HG03045 (cell line): ENCODE results near the gene TRPC6.
"Not testable (repeated sequence)": the region's sequence is repeated elsewhere in the genome, so short reads cannot be mapped to it uniquely, and the experiment has no call there.

ENCODE experiments used
- ATAC-seq: cut with Tn5 transposase; IDR thresholded peaks from one replicate; pipeline ENCODE4 v1.9.1; 2021; ENCODE audit warnings: mild to moderate bottlenecking, moderate library complexity; ENCODE audit not compliant: unreplicated experiment

The TRPC6 gene

DNA sequence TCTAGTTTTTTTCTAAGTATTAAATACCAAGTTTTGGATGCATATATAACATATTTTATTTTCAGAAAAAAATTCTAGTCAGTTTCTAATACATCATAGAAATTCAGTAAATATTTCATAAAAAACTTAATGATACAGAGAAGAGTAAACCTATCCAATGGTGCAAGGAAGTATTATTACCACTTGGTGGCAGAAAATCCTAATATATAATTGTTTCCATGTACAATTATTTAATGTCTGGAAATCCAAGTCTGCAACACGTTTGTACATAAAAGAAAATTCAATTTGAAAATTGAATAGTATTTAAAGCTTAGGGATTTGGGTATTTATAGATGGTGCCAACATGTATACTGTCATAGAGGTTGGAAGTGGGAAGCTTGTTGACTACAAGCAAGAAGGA is 127.0 kb downstream of the TRPC6 start:
- ATAC-seq, result no peak

DNA sequence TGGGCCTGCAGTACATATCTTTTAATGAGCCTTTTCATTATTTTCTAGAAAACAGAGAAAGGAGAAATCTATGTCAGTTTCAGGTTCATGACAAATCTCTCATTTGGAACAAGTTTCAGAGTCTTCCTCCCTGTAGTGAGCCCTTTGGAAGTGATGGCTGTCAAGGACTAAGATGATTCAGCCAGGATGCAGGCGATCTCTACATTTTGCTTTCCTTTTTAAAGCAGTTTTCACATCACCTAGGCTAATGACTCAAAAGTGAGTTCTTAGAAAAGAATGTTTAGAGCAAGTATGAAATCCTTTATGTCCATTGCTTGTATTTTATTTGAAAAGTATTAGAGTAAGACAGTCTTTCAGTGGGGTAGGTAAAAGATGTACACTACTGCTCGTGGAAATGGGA is 130.1 kb downstream of the TRPC6 start:
- ATAC-seq, result no peak

DNA sequence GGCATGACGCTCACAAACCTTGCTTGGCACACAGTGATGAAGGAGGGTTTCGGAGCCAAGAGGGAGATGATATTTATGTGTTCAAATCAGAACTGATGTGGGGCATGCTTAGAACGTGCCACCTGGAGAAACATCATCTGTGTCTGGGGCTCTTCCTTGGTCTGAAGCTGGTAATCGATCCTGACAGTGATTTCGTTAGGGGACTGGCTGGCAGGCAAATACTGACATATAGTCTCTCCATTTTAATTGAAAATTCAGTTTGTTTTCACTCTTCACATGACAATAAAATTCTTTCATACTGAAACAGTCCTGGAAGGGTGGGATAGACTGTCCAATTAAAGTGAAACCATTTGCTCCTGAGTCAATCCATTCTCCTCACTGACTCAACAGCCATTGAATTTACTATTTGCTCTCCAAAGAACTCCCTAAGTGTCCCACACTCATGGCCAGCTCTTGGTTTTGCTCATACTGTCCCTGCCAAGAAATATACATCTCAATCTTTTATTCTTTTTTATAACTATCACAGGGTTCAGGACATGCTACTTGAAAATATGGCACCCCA is 134.8 kb downstream of the TRPC6 start:
- ATAC-seq, result no peak

DNA sequence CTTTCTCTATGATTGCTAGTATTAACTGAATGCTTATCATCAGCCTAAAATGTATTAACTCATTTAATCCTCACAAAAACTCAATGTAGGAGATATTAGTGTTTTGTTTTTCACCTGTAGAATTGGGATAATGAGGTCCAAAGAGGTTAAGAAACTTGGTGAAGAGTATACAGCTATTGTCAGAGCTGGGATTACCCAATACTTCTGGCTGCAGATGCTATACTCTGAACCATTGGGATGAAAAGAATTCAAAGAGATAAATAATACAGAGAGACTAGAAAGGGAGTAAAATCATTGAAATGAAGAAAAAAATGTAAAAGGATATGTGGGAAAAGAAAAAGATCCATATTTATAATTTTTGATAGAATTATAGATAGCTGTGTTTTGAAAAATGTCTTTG is 137.1 kb downstream of the TRPC6 start:
- no peak for ATAC-seq

DNA sequence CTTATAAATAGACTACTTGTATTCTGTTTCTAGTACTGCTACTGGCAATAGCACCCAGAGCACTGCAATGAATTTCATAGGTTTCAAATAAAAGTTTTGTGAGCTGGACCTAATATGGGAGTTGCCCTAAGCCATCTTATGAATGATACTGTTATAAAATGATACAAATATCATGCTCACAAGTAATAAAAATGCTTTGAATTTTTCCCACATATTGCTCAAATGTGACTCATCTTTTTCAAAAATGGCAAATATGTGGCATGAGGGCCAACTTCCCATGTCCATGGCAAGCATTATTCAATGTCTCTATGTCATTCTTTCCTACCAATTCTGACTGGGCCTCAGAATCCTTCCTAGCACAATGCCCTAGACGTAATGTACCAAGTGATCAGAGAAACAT is 137.6 kb downstream of the TRPC6 start:
- ATAC-seq, result no peak

DNA sequence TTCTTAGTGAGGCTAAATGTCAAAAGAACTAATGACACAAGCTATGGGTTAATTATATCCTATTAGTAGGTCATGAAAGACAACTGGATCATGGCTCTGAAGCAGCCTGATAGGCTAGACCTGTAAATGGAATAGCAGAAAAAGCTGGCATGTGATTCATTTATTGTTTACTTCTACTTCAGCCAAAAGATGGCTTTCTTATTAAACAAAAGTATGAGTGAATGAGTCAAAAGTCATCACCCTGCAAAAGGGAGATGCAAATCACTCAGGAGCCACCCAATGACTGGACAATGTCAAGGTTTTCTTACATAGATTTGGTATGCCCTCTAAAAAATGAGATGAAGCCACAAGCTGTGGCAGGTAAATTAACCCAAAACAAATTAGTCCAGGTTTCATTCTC is 138.0 kb downstream of the TRPC6 start:
- ATAC-seq, result no peak

DNA sequence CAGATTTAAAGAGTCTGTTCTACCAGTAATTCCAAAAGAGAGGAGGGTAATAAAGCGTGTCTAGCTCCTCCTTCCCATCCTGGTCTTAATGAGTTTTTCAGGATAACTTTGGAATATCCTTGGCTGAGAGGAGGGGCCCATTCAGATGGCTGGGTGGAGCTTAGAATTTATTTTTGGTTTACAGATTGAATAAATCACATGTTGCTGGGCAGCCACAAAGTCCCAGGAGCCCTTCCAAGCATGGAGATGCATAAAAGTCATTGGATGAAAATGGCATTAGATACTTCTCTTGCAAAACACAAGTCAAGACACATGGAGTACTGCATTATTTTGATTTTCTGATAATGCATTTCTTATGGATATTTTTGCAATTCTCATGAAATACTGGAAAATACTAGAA is 139.0 kb downstream of the TRPC6 start:
- ATAC-seq, result no peak

DNA sequence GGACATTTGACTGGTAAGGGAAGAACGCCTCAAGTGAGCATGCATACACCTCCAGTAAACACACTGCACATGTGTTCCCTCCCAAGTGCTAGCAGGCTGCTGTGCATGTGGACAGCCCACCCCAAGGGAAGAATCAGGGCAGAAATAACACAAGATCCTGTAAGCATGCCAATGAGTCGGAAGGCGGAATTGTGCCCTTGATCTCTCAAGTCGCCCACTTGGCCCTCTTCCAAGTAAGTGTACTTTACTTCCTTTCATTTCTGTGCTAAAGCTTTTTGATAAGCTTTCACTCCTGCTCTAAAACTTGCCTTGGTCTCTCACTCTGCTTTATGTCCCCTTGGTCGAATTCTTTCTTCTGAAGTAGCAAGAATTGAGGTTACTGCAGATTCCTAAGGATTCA is 139.6 kb downstream of the TRPC6 start:
- ATAC-seq, result no peak

DNA sequence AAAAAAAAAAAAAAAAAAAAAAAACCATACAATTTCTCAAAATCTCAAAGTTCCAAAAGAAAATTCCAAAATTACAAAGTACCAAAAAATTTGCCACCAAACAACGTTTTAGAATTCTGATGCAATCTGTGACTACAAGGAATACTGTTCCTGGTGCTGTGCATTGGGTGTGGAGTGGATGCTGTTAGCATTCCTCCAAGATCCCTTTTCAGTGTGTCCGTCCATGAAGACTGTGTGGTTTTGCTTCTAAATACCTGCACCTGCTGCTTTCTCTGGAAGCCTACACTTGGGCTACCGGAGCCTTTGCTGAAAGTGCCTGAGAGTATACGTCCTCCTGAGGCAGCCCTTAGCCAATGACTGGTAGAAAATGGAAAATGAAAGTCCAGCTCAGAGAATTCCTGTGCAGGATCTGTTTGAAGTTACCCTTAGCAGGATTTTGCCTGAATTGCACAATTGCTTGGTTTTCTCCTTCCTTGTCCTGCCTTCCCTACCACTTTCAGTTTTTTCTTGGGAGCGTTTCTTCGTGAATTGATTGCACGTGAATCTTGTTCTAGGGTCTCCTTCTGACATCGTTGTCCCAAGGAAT is 140.8 kb downstream of the TRPC6 start:
- ATAC-seq, result no peak

DNA sequence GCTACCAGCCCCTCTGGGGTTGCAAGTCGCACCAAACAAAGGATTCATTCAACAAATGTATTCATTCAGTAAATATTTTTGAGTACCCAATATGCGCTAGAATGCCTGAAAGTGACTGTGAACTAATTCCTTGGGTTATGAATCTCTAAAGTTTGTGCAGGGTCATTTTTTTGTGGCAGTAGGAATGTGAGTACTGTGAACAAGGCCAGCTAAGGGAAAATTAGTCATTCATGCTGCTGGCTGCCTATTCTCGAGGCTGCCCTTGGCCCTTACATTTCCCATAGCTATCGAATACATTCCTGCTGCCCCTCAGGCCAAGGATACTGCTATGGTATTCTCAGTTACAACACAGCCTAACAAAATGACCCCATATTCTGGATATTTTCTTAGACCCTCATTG is 141.6 kb downstream of the TRPC6 start:
- ATAC-seq, result no peak

DNA sequence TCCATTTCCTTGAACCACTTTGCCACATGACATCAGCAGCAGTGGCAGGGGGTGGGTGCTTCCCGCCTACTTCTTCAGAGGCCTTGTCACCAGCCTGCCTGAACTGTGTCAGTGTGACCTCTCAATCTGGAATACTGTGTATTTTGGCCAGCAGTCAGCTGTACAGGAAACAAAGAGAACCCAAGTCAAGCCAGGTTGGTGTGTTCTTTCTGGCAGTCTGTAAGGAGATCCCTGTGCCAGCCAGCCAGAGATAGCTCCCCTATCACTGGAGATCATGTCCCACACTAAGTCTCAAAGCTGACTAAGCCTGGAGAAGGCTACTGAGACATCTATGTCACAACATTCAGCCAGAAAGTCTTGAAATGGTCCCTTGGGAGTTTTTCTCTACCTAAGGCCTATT is 142.1 kb downstream of the TRPC6 start:
- ATAC-seq, result no peak

DNA sequence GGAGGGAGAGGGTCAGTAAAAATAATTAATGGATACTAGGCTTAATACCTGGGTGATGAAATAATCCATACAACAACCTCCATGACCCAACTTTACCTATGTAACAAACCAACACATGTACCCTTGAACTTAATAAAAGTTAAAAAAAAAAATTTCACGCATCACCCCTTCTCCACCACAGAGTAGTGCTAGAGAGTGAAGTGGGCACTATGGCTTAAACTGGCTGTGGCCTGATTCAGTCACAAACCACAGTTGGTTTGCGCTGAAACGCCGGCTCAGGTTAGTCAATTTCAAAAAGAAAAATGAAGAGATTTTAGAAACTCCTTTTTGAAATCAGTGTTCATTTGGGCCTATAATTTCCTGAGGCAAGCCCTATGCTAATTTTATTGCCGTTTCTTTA is 144.3 kb downstream of the TRPC6 start:
- no peak for ATAC-seq

DNA sequence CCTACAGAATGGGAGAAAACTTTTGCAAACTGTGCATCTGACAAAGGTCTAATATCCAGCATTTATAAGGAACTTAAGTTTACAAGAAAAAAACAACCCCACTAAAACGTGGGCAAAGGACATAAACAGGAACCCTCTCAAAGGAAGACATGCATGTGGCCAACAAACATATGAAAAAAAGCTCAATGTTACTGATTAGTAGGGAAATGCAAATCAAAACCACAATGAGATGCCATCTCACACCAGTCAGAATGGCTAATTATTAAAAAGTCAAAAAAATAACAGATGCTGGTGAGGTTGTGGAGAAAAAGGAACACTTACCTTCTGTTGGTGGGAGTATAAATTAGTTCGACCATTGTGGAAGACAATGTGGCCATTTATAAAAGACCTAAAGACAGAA is 145.1 kb downstream of the TRPC6 start:
- not testable (repeated sequence) for ATAC-seq

DNA sequence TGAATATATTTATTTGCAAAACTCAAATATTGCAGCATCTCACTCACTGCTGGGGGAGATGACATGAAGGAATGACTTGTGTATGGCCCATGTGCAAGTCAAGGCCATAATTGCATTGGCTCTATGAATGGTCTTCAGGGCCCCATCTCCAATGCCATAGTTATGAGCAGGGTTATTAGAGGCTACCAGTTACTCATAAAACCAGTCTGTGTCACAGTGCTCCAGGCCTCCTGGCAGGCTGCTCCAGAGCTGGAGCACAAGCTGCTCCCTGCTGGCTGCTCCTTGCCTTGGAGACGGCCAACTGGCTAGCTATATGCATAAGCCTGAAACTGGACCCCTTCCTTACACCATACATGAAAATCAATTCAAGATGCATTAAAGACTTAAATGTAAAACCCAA is 145.7 kb downstream of the TRPC6 start:
- ATAC-seq, result no peak

DNA sequence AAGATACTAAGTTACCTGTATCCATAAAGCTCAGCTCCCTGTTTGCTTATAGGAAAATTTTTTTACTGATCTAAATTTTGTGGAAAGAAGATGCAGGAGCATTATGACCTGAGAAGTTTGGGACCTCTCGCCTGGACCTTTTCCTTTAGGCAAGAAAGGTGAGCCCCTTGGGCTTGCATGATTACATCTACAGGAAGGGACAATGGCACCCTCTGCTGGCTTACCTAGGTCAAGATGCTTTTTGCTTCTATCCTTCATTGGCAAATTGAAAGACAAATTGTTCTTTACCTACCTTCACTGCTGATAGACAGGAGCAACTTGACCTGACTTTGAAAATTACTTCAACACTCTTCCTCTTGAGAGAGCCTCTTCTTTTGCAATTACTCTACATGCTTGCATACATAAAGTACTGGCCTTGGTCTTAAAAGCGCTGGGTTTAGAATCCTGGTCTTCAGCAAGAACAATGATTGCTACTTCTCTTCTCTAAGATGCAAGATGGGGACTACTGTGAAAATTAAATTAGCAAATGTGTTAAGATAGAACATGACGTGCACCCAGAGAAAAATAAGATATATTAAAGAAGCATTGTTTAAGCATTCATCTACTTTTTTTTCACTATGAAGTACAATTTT is 147.2 kb downstream of the TRPC6 start:
- no peak for ATAC-seq

DNA sequence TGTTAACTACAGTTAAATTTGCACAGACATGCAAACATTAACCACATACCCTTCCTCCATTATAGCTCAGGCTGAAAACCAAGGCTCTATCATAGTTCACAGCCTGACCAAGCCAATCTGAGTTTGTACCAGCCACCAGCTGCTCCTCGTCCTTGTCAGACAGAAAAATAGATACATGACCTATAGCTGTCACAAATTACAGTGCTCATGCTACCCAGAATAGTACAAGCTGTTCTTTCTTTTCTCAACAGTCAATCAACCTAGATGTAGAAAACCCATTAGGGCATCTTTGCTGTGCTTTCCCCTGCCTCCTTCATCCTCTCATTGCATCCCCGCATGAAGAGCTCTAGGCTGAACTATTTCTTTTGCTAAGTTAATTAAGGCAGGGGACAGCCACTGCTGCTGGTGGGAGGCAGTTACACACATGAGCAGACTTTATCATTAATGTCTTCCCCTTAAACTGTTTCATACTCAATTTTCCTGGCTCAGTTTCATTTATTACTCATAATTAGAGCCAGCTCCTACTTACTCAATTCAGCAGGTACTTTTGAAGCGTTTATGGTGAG is 148.3 kb downstream of the TRPC6 start:
- no peak for ATAC-seq

DNA sequence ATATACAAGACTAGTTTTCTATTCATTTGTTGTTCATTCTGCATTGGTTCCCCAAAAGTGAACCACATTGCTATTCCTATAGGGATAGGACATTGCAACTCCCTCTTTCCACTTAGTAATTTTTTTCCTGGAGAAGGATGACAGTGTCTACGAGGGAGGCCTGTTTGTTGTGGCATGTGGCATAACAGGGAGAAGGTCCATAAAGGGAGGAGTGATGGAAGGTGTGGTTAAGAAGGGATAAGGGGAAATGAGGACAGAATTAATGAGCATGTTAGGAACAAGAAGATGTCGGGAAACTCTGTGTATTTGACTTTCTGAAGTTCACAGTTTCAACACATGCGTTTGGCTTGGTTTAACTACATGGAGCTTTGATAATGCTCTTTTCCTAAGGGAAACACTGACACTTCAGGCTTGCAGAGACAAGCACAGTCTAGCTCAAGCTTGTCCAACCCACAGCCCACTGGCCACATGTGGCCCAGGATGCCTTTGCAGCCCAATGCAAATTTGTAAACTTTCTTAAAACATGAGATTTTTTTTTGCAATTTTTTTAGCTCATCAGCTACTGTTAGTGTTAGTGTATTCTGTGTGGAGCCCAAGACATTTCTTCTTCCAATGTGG is 149.7 kb downstream of the TRPC6 start:
- no peak for ATAC-seq

DNA sequence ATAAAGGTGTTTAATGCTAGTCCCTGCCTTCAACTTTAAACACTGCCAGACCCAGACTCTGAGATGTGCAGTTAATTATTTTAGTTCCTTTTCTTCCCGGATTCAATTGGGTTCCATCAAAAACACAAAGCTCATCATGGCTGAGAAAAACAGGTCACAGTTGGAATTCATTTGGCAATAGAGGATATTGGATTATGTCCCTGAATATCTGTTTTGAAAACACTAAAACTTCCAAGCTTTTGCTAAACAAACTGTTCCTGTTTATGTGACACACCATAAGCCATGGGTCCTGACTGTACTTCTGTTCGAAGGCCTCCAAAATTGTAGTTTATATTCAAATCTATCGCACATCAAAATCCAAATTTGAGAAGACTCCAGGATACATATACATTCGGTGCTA is 150.7 kb downstream of the TRPC6 start:
- ATAC-seq, result no peak

DNA sequence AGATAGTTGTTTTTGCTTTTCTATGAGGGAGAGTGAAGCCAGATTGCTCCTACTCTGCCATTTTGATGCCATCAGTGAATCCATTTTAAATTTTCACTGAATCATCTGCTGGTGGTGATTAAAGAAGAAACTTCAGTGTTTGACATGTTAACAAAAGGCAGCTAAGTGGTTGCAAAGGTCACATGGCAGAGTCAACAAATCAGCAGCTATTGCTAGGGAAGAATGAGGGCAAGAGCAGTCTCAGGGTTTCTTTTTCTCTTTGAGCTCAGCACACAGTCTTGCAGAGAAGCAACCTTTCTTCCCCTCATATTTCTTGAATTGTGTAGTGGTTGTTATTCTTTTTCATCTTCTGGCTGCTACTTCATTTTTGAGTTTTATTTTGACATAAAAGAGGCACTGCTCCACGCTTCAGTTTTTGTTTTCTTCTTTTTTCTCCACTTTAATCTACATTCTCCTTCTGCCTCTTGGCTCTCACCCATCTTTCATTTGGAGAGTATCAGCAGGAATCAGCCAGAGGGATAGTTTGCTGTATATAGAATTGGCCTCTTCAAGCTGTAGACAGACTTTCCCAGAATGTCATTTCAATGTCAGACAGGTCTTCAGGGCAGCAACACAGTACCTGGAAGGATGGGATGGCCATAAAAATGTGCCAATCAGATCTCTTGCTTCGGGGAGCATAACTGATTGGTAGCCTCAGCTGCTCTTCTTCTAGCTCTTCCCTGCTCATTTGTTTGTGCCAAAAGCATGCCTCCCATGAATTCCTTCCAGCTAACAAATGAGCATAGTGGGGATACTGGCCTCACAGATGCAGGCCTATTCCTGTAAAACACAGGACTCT is 153.9 kb downstream of the TRPC6 start:
- no peak for ATAC-seq

DNA sequence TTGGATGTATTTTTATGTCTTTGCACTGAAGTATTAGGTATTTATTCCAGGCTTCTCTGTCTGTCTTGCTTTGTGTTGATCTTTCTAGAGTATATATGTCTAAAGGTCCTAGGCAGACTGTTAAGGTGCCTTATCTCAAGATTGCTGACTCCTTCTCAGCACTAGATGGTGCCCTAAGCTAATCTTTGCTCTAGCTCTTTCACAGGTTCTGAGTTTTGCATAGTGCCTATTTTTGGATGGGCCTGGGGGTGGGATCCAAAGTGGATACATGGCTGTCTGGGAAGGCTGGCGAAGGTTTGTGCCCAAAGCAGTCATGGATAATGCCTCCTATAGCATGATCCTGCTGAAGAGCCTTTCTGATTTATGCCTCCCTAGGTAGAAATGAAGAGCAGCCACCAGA is 154.9 kb downstream of the TRPC6 start:
- no peak for ATAC-seq

DNA sequence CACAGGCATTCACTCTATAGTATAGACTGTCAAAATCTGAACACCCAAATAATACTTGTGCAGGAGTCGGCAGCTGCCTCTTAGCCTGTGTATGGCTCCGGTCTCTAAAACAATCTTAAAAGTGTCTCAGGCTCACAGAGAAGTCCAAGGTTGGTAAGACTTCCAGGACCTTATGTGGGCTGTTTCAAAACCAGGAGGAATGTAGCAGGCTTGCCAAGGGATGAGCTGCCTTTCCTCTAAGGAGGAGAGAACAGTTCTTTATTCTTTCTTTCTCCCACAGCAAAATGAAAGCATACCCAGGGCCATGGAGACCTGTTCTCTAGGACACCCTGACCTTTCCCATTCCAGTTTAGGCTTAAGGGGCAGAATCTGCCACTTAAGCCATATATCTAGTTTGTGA is 176.5 kb downstream of the TRPC6 start:
- no peak for ATAC-seq
